ENCODE results near the gene SUN3.
"Not testable (repeated sequence)": the region's sequence is repeated elsewhere in the genome, so short reads cannot be mapped to it uniquely, and the experiment has no call there.

The SUN3 gene

GRCh38 chr7:47943676-47944474 lies 85.0 kb downstream of the SUN3 start:
- DNase-seq: no peak

- not testable (repeated sequence) for DNase-seq
These were observed 86.3 kb downstream of the SUN3 start for GRCh38 chr7:47942651-47943050.

GRCh38 chr7:47942132-47942531 lies 86.8 kb downstream of the SUN3 start:
- no peak for DNase-seq

GRCh38 chr7:47941136-47941844 lies 87.6 kb downstream of the SUN3 start:
- DNase-seq: peak; percentile 89

GRCh38 chr7:47940088-47941013 lies 88.6 kb downstream of the SUN3 start:
- peak; percentile 75 for DNase-seq

- no peak for DNase-seq
These were observed 89.4 kb downstream of the SUN3 start for GRCh38 chr7:47939425-47940036.

- no peak for DNase-seq
These were observed 90.2 kb downstream of the SUN3 start for GRCh38 chr7:47938574-47939165.

GRCh38 chr7:47937711-47938573 lies 91.0 kb downstream of the SUN3 start:
- DNase-seq: no peak
